HG03469 (cell line): ENCODE measurements around the gene RILPL1.
"Not testable (repeated sequence)": the region's sequence is repeated elsewhere in the genome, so short reads cannot be mapped to it uniquely, and the experiment has no call there.

Source experiments
- ATAC-seq: cut with Tn5 transposase; IDR thresholded peaks from one replicate; pipeline ENCODE4 v1.9.1; 2021; ENCODE audit warnings: mild to moderate bottlenecking, moderate library complexity, moderate number of reproducible peaks; ENCODE audit not compliant: unreplicated experiment

The RILPL1 gene

DNA sequence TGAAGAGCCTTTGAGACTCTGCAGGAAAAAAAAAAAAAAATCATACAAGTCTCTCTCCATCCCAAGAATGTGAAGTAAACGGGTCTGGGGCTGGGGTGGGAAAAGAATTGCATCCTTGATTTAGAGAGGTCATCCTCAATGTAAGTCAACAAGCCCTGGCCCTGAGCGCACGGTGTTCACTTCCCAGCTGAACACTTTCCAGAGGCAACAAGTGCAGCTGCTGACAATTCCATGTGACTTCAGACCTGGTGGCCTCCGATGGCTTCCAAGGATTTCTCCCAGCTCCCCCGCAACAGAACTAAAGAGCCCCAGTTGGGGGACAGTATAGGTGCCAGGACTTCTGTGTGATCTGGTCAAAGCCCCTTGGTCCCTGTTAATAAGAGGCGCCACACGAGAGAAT, 2.4 kb downstream of the RILPL1 start:
- no peak for ATAC-seq

DNA sequence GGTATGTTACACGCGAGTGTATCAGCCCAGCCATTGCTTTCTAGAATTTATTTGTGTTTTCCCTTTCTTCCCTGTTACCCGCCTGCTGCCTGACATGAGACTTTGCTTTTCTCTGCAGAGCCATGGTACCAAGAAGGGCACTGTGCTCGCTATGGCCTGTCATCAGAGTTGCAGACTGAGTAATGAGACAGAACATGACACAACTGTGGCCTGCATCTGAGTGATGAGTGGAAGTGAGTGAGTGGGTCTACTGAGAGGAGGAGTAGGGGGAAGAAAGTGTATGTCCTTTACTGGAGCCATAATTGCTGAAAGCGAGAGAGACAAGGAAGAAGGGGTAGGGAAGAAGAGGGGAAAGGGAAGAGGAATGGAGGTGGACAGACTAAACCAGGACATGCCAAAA, 2.9 kb downstream of the RILPL1 start:
- no peak for ATAC-seq

DNA sequence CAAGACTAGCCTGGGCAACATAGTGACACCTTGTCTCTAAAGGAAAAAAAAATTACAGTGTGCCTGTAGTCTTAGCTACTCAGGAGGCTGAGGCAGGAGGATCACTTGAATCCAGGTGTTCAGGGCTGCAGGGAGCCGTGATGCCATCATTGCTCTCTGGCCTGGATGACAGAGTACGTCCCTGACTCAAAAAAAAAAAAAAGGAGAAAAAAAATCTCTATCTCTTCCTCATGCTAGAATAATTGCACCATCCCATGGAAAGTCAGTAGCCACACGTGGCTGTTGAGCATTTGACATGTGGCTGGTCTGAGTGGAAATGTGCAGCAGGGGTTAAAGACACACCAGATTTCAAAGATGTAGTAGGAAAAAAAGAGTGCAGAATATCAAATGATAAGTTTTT, 3.8 kb downstream of the RILPL1 start:
- ATAC-seq: no peak

DNA sequence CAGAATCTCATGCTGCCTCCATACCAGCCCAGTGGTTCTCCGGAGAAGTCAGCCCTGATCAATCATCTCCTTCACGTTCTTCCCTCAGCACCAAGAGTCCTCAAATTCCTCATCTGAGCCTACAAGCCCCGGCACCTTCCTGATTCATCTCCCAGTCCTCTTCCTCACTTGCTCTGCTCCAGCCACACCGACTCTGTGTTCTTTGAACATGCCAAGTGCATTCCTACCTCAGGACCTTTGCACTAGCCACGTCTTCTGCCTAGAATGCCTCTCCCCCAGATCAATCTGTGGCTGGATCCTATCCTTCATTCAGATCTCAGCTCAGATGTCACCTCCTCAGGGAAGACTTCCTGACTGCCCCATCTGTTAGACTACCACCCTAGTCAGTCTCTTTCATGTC, 4.7 kb downstream of the RILPL1 start:
- no peak for ATAC-seq

DNA sequence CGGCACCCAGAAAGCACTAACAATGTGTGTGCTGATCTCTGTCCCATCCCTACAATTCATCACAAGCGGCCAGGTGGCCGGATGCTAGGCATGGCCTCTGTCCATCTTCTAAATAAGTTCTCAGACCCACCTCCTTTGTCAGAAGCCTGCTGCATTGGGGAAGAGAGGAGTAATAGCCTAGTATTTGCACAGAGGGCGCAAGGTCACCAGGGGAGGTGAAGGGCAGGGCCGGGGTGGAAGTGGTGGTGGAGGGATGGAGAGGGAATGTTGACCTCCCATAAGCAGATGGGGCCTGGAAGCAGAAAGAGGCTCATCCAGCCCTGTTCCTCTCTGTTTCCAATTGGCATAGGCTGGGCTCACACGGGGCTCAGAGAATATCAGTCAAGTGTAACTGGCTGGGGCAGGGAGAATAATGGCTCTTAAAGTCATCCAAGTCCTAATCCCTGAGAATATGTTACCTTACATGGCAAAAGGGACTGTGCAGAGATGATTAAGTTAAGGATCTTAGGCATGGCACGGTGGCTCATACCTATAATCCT, 6.9 kb downstream of the RILPL1 start:
- no peak for ATAC-seq

DNA sequence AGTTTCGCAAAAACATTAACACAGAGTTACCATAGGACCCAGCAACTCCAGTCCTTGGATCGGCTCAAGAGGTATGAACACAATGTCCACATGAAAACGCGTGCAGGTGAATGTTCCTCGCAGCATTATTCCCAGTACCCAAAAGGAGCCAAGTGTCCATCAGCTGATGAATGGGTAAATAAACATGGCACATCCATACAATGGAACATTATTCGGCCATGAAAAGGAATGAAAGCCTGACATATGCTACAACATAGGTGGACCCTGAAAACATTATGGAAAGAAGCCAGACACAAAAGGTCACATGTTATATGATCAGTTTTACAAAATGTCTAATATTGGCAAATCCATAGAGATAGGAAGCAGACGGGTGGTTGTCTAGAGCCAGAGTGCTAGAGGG, 9.1 kb downstream of the RILPL1 start:
- no peak for ATAC-seq

DNA sequence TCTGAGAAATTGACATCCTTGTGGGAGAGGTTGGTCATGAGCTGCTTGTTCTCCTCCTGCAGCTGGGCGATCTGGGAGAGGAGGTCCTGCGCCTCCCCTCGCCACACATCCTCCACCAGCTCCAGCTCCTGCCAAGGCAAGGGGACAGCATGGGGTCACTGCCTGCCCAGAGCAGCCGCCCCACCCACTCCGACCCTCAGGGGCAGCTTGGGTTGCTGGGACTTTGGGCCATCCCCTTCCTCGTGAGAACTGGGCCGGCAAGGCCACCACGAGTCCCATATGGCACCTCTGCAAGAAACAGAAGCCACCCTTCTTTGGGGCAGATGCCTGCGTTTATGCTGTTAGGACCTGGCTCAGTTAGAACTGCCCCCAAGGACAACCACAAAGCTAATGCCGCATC, 10.0 kb downstream of the RILPL1 start:
- no peak for ATAC-seq

DNA sequence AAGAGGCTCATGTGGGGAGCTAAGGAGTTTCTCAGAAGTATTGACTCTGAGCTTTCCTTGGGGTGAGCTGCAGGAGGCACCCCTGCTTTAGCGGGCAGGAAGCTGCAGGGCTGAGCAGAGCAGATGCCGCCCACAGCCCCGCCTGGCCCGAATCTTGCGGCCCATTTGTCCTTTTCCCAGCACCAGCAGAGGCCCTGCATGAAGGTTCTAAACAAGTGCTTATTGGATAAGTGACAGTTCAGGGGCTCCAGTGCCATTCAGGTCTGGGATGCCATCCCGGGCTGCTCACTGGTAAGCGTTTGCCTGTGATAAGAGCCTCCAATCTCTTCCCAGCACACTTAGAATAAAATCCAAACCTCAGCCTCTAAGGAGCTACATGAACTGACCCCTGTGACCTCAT, 11.4 kb downstream of the RILPL1 start:
- no peak for ATAC-seq

DNA sequence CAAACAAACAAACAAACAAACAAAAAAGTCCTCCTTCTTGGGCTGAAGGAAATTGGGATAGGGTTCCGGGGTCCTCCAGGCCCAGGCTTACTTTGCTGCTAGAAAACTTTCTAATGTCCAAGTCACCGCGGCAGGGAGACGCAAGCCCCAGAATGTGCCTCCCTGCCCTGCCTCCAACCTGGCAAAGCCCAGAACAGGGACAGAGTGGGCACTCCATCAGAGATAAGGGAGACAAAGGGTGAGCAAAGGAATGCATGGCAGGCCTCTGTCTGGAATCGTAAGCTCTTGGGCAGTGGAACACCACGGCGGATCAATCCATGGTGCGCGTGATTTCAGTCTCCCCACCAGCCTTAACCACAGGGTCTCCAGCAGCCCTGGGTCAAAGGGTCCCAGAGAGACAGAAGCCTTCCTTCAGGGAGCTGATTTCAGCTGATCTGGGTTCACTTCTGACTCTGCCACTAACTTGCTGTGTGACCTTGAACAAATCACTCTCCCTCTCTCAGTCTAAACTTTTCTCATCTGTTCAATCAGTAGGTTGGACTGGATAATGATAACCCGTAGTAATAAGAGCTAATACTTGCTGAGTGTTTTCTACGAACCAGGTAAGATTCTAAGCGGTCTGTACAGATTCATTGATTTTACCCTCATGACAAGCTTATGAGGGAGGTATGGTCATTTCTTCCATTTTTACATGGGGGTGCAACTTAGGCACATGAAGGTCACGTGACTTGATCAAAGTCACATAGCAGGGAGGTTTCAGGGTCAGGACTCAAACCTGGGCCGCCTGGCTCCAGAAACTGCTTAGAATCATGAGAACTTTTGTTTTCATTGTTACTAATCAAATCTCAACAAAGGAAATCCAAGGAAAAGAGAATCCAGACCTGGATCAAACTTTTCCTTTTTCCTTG, 12.7 kb downstream of the RILPL1 start:
- ATAC-seq: no peak

DNA sequence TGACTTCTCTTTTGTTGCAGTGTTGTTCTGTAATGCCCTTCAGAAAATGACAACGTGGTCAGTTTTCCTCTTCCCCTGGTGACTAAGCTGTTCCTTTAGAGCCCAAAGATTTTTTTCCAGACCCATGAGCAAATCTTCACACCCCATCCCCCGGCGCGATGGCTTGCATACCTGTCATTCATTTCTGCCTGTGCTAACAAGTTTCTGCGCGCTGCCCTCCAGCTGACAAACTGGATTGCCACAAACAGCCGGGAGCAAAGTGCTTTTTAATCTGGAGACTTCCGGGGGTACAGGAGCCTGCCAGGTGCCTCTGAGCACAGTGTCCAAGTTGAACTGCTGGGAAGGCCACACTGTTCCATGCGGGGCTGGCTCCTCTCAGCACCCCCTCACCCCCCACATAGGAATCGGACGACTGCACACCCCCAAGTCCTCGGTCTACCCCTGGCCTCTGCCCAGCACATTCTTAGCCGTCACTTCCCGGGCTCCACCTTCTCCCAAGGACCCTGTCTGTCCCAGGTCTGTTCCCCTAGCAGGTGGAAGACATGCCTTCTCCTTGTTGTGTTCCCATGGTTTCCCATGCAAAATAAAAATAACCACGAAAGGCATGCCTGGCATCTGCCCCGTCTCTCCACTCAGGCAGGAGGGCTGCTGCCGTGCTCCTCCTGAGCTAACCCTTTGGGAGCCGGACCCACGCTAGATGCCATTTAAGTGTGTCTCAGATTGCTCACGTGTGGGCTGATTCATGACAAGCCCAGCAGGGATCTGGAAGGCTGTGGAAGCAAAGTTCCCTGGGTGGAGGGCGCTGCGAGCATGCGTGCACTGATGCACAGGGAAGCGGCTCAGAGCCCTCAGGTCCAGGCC, 14.1 kb downstream of the RILPL1 start:
- no peak for ATAC-seq

DNA sequence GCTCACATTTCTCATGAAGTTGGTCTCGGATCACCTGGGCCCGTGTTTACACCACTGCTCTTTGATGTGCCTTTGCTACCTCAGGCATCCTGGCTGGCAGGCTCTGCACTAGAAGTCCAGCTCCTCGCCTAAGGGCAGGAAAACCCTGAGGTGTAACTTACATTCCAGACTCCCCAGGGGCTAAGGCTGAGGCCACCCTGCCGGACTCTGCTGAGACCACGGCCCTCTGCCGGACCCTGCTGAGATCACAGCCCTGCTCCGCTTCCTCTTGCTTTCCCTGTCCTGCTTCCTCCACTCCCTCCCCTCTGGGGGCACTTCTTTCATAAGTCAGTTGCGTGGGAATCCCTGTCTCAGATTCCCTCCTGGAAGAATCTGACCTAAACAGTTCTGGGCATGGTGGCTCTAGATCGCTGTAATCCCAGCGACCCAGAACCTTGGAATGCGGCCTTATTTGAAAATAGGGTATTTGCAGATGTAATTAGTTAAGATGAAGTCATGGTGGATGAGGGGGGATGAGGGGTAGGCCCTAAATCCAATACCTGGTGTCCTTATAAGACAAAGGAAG, 17.2 kb downstream of the RILPL1 start:
- ATAC-seq: no peak

DNA sequence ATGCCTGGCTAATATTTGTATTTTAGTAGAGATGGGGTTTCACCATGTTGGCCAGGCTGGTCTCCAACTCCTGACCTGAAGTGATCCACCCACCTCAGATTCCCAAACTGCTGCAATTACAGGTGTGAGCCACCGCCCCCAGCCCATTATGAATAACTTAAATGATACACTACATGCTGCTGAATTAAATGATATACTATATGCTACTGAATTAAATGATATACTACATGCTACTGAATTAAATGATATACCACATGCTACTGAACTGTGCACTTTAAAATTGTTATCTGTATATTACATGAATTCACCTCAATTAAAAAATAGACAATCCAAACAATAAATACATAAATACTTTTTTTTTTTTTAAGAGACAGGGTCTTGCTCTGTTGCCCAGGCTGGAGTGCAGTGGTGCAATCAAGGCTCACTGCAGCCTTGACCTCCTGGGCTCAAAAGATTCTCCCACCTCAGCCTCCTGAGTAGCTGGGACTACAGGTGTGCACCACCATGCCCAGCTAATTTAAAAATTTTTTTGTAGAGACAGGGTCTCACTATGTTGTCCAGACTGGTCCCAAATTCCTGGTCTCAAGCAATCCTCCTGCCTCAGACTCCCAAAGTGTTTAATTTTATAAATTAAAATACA, 18.8 kb downstream of the RILPL1 start:
- not testable (repeated sequence) for ATAC-seq

DNA sequence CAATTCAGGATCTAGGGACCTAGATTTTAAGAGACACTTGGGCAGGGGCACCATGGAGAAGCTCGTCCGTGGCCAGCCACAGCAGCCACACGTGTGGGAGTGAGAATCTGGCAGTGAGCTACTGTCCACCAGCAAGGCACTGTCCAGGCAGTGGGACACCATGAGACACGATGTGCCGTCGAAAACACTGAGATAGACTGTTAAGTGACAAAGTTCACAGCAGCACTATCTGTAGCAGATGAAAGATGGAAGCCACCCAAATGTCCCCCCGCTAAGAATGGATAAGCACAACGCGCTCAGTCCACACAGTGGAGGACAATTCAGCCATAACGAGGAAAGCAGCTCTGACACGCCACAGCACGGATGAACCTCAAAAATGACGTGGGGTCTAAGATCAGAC, 19.7 kb downstream of the RILPL1 start:
- ATAC-seq: no peak

DNA sequence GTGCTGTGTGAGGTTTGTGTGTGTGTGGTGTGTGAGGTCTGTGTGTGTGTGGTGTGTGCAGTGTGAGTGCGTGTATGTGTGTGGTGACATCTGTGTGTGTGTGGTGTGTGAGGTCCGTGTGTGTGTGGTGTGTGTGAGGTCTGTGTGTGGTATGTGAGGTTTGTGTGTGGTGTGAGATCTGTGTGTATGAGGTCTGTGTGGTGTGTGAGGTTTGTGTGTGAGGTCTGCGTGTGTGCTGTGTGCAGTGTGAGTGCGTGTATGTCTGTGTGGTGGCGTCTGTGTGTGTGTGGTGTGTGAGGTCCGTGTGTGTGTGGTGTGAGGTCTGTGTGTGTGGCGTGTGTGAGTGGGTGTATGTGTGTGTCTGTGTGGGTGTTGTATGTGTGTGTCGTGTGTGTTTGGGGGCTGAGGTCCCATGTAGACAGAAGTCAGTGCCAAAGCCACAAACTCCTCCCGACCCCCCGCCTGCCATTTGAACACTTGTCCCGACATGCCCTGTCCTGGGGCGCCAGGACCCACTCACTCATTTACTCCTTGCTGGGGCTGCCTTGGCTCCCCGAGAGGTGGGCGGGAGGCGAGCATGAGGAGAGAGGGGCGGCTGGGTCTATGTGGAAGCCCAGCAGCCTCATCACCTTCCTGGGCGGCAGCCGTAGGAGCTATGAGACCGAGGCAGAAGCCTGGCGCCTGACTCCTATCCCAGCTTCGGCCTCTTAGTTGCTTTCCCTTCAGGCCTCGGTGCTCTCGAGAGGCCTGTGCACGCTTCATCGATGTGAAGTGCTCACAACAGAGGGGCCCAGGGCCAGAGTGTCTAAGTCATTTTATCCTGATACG, 20.5 kb downstream of the RILPL1 start:
- no peak for ATAC-seq

DNA sequence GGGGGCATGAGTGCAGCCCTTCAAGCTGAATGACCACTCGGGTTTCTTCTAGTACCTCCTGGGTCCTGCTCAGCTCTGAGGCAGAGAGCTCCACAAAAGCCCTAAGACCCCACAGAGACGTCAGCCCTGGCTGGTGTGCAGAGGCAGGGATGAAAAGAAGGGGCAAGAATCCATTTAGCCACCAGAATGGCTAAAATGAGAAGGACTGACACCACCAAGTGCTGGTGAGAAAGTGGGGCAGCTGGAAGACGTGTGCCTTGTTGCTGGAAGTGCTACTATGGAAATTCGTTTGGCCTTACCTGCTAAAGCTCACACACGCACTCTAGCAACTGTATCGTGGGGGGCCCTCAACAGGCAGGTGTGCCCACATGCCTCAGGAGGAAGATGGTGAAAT, 26.7 kb downstream of the RILPL1 start:
- ATAC-seq: no peak

DNA sequence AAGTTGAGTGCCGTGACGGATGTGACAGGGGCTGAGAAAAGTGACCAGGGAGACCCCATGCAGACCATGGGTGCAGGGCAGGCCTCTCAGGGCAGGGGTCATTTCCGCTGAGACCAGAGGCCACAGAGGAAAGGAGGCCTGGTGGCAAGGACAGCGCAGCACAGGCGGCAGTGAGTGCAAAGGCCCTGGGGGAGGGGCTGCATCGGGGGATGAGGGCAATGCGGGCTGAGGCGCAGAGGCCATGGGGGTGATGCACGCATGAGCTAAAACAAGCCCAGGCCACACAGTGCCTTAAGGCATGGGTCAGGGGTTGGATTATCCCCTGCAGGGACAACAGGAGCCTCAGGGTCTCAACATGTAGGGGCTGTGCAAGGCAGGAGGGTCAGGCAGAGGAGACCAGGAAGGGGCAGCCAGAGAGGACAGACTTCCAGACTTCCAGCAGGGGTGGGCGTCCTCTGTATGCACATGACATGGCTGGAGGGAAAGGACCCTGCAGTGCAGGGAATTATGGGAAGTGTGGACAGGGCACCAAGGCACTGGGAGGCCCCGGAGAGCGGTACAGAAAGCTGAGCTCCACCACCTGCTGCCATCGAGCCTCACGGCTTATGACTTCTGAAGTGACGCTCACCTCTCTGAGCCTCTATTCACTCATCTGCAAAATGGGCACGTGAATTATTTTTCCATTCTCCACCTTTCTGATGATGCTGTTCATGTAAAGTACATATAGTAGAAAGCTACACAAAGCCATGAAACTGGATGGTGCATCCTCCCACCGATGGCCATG, 27.3 kb downstream of the RILPL1 start:
- ATAC-seq: no peak

DNA sequence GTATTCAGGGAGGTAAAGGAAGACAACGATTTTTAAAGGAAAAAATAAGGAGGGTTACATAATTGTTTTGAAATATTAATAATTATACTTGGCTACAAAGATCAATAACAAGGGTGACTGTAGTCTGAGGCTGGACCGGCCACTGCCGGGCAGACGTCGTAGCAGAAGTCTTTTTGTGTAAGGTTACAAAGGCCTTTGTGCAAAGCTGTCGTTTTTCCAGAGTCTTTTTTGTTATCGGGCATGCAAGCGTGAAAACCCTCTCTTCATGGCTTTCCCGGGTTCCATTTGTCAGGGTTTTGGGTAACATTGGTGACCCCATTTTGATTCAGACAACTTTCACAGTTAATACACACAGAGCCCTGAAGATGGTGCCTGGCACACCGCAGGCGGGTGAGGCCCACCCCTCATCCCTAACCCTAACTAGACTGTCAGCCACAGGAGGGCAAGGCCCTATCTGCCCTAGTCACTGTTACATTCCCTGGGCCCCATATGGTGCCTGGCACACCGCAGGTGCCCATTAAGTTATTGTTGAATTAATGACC, 31.3 kb downstream of the RILPL1 start:
- ATAC-seq: no peak

DNA sequence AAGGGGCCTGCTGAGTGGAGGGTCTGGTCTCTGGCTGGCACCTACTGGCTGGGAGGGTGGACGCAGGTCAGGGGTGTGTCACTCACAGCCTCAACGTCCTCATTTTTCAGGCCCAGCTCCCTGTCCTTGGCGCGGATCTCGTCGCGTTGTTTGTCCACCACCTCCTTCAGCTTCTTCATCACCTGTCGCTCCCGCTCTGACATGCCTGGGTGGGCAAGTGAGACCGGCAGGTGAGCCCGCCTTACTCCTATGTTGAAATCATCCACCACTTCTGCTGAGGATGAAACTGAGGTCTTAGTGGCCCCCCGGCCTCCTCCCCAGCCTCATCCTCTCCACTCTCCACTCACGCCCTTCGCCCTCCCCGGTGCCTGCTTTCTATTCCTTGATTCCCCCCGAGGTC, 34.2 kb downstream of the RILPL1 start:
- no peak for ATAC-seq
